Skin epidermis (tissue), 12 donors: ENCODE results near the gene OR1L8.
A peak's percentile ranks its signal among the peaks of the same experiment; 100 is the strongest.
"Not testable (repeated sequence)": the region's sequence is repeated elsewhere in the genome, so short reads cannot be mapped to it uniquely, and the experiment has no call there.

Experiments
- H3K27ac ChIP-seq, 21 experiments: fragments of 200-600 bp; sonication (generic) in 11 of 21; one replicate each; pipeline ENCODE4 v1.5.0; 2020; ENCODE audit warnings: mild to moderate bottlenecking in 3 of 21, inconsistent platforms in 2 of 21, moderate library complexity in 2 of 21
- H3K4me3 ChIP-seq, 7 experiments: fragments of 200-600 bp; sonication (generic) in 2 of 7; one replicate each; pipeline ENCODE4 v1.5.0; 2020; ENCODE audit warnings: inconsistent platforms in 2 of 7, mild to moderate bottlenecking in 2 of 7, moderate library complexity in 1 of 7

The OR1L8 gene, protein sequence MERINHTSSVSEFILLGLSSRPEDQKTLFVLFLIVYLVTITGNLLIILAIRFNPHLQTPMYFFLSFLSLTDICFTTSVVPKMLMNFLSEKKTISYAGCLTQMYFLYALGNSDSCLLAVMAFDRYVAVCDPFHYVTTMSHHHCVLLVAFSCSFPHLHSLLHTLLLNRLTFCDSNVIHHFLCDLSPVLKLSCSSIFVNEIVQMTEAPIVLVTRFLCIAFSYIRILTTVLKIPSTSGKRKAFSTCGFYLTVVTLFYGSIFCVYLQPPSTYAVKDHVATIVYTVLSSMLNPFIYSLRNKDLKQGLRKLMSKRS

DNA sequence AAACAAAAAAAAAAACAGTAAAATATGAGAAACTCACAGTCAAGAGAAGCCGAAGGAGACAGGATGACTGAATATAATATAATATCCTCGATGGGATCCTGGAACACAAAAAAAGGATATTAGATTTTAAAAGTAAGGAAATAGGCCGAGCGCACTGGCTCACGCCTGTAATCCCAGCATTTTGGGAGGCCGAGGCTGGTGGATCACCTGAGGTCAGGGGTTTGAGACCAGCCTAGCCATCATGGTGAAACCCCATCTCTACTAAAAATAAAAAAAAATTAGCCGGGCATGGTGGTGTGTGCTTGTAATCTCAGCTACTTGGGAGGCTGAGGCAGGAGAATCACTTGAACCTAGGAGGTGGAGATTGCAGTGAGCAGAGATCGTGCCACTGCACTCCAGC is at the start of gene OR1L8:
Gene OR1L8, minus strand, starts transcription at position 101 of the 400 bp plus-strand sequence. CDS start 14,907 bp downstream, outside the sequence.
- not testable (repeated sequence) for H3K27ac ChIP-seq, H3K4me3 ChIP-seq

DNA sequence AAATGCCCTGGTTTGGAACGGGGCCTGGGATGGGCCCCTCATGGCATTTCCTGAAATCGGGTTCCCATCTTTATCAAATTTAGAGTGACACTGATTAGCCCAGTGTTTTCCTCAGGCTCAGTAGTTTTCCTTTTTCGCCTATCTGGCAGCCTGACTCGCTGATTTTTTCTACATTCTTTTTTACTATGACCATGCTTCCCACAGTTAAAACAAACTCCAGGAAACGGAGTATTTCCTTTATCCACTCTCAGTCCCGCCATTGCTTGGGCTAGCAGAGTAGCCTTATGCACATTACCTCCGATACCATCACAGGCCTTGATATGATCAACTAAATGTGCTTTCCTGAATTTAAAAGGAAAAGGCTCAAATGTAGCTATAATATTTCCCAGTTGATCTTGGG is 36.8 kb upstream of the OR1L8 start:
- Histone ChIP-seq H3K27ac (no peak overlapping the region), H3K4me3 (no peak overlapping the region)

DNA sequence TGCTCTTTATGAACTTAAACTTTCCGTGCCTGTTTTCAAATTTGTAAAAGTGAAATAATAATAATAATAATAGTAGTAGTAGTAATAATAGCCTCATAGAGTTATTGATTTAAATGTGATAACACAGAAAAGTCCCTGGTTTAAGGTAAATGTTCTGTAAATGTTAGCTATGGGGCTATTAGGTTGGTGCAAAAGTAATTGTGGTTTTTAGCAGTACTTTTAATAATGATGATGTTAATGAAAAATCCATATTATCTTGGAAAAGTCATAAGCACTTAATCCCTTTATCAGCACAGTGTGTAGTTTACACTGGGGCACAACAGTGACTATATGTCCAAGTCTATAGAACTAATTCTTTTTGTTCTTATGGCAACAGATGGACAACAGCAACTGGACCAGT is 31.2 kb upstream of the OR1L8 start, which contains the start of gene OR1Q1:
Gene OR1Q1, plus strand, starts transcription at position 377 of the 400 bp plus-strand sequence. Its CDS starts 0 bp downstream, at position 377.
- no peak within 1 kb of the TSS for H3K27ac ChIP-seq
- no peak within 1 kb of the TSS for H3K4me3 ChIP-seq

DNA sequence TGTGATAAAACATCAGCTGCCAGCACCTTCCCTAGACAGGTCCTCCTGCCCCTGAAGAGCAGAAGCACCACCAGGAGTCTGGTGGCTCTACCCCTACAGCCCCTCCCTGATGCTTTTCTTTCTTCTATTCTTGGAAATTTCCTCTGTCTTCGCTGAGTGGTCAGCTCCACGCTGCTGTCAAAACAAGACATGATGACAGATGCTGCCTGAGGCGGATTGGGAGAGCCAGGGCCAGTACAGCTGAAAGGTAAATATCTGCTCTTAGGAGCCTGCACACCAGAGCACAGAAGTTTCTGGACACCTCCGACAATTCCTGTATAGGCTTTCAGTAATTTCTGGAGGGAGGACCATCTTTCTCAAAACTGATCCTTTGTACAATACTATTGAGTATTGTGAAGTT is 26.6 kb upstream of the OR1L8 start:
- Histone ChIP-seq H3K27ac (no peak overlapping the region), H3K4me3 (no peak overlapping the region)

DNA sequence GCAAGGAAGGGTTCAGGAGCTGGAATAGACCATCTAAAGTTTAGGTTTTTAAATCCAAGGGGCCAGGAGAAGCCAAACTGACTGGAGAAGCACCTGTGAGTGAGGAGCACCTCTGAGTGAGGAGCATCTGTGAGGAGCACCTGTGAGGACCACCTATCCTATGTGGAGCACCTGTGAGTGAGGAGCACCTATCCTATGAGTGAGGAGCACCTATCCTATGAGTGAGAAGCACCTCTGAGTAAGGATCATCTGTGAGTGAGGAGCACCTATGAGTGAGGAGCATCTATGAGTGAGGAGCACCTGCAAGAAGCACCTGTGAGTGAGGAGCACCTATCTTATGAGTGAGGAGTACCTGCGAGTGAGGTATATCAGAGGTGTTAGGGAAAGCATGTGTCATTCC is 23.4 kb upstream of the OR1L8 start:
- Histone ChIP-seq H3K27ac (no peak overlapping the region), H3K4me3 (no peak overlapping the region)

DNA sequence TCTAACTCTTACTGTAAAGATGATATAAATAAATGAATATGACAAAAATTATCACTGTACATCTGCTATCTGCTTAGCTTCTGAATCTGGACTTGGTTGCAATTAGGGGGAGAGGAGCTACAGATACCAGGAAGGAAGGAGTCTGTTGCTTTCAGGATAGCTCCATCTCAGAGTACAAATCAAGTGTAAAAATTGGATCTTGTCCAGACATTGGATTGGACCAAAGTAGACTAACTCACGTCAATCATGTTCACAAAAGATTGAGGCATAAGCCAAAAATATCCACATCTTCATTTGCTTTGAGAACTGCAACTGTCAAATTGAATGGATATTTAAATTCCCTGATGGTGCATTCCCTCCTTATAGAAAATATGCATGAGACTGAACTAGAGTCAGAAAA is 22.5 kb upstream of the OR1L8 start:
- Histone ChIP-seq H3K27ac (no peak overlapping the region), H3K4me3 (no peak overlapping the region)

DNA sequence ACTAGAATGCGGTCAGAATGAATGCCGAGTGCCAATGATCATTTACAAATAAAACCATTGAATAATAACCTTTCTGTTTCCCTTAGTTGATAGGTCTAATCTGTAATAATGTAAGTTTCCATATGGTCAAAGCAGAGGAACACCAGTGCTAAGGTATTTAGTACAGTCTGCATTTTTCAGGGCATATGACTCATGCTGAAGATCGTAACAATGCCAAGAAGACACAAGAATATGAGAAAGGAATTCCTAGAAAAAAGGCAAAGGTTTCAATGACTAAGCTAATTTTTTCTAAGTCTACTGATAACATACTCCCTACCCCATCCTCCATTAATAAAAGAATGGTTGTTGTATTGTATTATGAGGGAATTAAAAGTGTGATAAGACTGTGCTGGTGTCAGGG is 2.8 kb downstream of the OR1L8 start:
- H3K4me3 ChIP-seq = no peak overlapping the region
- H3K27ac ChIP-seq = no peak overlapping the region

DNA sequence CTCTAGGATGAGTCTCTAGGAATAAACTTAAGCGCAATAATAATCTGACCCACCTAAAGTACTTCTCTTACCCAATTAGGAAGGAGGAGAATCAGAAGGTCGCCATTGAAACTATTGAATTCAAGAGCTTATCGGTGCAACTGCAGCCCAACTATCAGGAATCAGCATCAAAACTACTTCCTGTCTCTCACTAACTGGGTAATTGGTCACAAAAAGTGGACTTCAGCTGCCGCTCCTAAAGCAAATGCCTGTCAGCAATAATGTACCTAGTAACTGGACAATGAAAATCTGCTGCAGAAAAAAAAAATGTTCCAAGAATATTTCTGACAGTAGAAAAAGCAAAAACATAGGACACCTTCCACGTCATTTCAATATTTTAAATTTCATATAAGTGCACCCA is 3.3 kb downstream of the OR1L8 start:
- no peak overlapping the region for H3K4me3 ChIP-seq

DNA sequence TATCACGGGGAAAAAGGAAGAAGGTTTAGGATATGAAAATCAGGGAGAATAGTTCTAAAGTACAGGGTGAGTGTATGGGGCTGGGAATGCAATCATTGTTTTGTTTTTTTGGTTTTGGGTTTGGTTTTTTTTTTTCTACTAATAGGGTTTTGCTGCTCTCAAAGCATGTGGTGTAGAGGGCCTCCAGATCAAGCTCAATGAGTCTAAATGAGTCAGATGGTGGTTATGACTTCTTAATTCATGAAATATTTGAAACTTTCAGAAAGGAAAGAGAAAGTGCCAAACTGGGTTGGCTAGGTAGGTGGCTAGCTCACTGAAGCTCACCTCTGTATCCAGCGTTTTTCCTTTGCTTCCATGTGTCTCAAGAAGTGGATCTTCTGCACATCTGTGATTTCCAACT is 10.7 kb downstream of the OR1L8 start:
- Histone ChIP-seq H3K4me3 (no peak overlapping the region), H3K27ac (peak overlapping the region in 1 of 21 experiments; percentile 34)

More for the DNA sequence above, 3.3 kb downstream of the OR1L8 start:
- no peak overlapping the region for H3K27ac ChIP-seq

DNA sequence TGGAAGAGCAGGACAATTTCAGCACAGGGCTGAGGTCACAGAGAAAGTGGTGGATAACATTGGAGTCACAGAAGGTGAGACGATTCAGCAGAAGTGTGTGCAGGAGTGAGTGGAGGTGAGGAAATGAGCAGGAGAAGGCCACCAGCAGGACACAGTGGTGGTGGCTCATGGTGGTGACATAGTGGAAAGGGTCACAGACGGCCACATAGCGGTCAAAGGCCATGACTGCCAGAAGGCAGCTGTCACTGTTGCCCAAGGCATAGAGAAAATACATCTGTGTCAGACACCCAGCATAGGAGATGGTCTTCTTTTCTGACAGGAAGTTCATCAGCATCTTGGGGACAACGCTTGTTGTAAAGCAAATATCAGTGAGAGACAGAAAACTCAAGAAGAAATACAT is 15.3 kb downstream of the OR1L8 start:
- no peak overlapping the region for H3K4me3 ChIP-seq

DNA sequence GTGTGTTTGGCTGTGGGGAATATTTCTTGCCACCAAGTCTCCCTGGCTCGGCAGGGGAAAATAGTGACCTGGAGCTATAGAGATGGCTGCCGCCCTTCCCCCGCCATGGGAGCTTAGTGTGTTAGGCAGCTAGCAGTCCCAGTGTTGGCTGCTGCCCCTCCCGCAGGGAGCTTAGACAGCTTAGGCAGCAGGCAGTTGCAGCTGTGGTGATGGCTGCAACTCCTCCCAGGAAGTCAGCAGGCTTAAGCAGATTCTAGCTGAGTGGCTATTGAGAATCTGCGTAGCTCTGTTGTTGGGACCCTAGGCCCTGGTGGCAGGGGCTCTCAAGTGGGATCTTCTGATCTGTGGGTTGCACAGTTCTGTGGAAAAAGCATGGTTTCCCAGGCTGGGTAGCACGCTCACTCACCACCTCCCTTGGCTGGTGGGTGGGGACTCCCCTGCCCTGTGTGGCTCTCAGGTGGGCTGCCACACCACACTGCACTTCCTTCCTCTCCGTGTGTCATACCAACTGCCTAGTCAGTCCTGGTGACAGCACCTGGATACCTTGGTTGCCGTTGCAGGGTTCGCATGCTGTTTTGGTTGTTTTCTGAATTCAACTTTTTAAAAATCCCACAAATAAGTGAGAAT is 20.9 kb downstream of the OR1L8 start:
- no peak overlapping the region for H3K4me3 ChIP-seq
- H3K27ac ChIP-seq = no peak overlapping the region

More for the DNA sequence above, 15.3 kb downstream of the OR1L8 start:
- H3K27ac ChIP-seq = no peak overlapping the region

DNA sequence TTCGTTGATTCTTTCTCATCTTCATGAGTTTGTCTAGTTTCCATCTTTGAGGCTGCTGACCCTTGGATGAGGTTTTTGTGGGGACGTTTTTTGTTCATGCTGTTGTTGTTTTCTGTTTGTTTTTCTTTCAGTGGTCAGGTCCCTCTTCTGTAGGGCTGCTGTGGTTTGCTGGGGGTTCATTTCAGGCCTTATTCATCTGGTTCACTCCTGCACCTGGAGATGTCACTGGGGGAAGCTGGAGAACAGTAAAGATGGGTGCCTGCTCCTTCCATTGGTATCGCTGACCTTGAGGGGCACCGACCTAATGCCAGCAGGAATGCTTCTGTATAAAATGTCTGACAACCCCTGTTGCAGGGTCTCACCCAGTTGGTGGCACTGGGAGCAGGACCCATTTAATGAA is 21.7 kb downstream of the OR1L8 start:
- Histone ChIP-seq H3K4me3 (no peak overlapping the region), H3K27ac (no peak overlapping the region)

DNA sequence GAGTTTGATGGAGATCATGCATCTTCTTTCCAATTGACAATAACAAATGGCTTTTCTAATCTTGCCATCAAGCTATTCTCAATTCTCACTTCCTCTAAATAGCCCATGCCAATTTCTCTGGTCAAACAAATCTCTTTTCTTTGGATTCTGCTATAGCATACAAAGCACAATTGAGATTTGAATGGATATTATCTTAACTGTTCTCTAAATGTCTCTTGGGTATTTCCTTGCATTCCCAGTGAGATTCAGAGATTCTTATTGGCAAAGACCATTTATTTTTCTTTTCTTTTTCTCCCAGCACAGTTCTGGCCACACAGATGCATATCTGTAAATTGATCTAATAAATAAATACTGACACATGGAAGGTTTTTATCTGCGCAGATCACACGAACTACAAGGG is 30.4 kb downstream of the OR1L8 start, which contains the start of gene OR1N2:
Gene OR1N2, plus strand, starts transcription at position 301 of the 400 bp plus-strand sequence. CDS start 100 bp downstream, outside the sequence.
- Histone ChIP-seq H3K4me3 (no peak within 1 kb of the TSS), H3K27ac (no peak within 1 kb of the TSS)

DNA sequence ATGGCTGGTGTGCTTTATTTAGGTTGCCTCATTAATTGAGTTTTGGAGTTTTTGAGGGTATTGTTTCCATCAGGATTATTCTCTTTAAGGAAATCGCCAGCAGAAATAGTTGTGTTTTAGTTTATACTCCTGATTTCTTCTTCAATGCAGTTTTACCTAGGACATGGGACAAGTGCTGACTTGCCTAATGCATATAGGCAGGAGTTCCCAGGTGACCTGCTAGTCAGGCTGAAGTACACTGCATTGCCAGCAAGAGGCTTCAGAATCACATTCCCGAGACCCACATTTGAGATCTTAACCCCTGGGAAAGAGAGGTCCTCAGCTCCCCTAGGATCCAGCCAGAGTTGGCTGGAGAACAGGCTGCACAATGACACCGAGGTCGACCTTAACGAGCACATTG is 31.8 kb downstream of the OR1L8 start:
- Histone ChIP-seq H3K27ac (no peak overlapping the region), H3K4me3 (no peak overlapping the region)

DNA sequence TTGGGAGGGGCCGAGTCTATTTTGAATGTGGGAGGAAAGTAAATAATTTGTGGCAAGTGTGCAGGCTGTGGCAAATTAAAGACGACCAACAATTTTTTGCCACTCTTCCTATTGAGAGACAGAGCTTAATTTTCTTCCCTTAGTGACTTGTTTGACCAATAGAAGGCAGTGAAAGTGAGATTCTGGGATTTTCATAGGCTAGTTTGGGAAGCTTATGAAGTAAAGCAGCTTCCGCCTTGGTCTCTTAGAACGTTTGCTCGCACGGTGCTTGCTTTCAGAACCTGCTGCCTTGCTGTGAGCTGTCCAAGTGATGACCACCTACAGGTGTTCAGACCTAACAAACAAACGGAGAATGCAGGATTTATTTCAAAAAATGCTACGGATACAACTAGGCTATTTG is 37.0 kb downstream of the OR1L8 start:
- no peak overlapping the region for H3K27ac ChIP-seq
- H3K4me3 ChIP-seq = no peak overlapping the region

DNA sequence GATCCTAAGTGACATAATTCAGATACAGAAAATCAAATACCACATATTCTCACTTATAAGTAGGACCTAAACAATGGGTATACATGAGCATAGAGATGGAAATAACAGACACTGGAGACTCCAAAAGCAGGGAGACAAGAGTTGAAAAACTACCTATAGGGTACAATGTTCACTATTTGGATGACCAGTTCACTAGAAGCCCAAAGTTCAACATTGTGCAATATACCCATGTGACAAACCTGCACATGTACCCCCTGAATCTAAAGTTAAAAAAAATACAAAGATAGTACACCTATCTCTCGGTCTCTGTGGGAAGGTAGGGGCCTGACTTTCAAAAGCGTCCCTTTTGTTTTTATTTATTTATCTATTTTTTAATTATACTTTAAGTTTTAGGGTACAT is 44.4 kb downstream of the OR1L8 start:
- Histone ChIP-seq H3K27ac (no peak overlapping the region), H3K4me3 (no peak overlapping the region)

DNA sequence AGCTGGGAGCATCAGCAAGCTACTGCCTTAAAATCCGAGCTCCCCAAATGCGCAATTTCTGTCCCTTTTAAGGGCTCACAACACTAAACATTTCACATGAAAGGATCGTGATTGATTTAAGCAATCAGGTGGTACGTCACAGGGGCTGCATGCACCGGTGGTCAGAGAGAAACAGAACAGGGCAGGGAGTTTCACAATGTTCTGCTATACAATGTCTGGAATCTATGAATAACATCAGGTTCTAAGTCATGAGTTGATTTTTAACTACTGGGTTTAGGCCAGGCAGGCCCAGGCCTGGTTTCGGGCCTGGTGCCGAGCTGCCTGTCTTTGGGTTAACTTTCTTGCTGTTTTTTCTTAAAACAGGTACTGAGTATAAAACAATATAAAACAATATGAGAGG is 46.1 kb downstream of the OR1L8 start:
- not testable (repeated sequence) for H3K4me3 ChIP-seq, H3K27ac ChIP-seq

DNA sequence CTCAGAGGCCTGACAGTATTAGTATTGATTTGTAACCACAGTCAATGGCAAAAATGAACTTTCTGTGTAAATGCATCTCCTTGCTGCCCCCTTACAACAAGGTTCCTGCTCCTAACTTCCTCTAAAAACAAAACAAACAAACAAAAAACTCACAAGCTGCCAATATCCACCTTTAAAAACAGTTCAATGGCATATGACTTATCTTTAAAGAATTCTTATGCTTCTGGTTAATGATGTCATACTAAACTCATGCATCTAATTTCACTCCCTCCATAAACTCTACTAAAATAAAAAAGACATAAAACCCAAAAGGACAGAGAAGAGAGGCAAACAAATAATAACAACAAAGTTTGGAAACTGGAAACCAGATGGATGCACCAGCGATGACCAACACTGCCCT is 47.0 kb downstream of the OR1L8 start:
- H3K27ac ChIP-seq = no peak overlapping the region

DNA sequence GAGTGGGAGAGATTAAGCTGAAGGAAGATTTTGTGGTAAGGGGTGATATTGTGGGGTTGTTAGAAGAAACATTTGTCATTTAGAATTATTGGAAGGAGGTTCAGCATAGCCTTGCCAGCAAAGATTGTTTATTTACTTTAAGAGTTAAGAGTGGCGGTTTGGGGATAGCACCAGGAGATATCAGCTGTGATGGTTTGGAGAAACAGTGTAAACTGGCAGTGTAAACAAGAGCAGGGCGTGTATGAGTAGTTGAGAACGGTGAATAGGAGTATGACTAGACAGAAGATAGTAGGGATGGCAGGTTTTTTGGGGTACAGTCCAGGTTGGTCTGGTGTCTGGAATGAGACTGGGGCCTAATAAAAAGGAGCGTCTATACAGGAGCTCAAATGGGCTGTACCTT is 52.0 kb downstream of the OR1L8 start:
- H3K4me3 ChIP-seq, H3K27ac ChIP-seq: not testable (repeated sequence)

More for the DNA sequence above, 47.0 kb downstream of the OR1L8 start:
- H3K4me3 ChIP-seq = no peak overlapping the region

DNA sequence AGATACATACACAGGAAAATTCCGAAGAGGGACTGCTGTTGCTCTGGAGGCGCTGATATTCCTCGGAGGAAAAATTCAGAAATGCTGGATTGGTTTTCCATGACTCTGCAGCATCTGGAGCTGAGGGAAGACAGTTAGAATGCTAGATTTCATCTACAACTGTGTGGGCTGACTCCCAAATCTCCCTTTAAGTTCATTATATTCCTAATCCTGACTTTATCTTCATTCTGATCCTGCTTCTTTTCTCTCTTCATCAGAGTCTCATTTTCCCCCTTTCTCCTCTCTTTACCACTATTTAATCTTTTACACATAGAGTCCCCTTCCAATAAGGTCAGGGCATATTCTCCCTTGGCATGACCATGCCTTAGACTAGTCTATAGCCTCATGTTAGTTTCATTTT is 56.0 kb downstream of the OR1L8 start, which contains the start of gene OR1N1:
Gene OR1N1, minus strand, starts transcription at position 101 of the 400 bp plus-strand sequence. Its CDS starts 0 bp downstream, at position 101.
- no peak within 1 kb of the TSS for H3K27ac ChIP-seq

DNA sequence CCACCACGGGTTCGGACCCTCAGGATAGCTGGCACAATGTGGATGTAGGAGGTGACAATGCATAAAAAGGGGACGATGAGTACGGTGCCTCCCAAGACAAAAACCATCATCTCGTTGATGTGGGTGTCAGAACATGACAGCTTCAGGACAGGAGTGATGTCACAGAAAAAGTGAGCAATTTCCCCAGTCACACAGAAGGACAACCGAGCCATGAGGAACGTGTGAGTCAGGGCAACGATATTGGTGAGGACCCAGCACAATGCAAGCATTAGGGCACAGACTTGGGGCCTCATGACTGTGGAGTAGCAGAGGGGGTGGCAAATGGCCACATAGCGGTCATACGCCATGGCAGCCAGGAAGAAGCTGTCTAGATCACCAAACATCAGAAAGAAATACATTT is 56.6 kb downstream of the OR1L8 start:
- Histone ChIP-seq H3K27ac (no peak overlapping the region), H3K4me3 (no peak overlapping the region)

More for the DNA sequence above, 56.0 kb downstream of the OR1L8 start, which contains the start of gene OR1N1:
- H3K4me3 ChIP-seq = no peak within 1 kb of the TSS
